Parathyroid adenoma (tissue), 2 donors: Measurements from ENCODE around the gene PCDH9.

ENCODE experiments used
- H2AFZ ChIP-seq: fragments of 300-600 bp; sonication (generic); one replicate; pipeline ENCODE4 v1.7.0; 2017; ENCODE audit warnings: antibody characterized with exemption, mild to moderate bottlenecking
- H3K27ac ChIP-seq: fragments of 300-600 bp; sonication (generic); one replicate; pipeline ENCODE4 v1.7.0; 2017
- H3K27me3 ChIP-seq: fragments of 300-600 bp; sonication (generic); one replicate; pipeline ENCODE4 v1.7.0; 2017; ENCODE audit warnings: low read length; ENCODE audit not compliant: control insufficient read depth, insufficient read depth
- H3K36me3 ChIP-seq: fragments of 300-600 bp; sonication (generic); one replicate; pipeline ENCODE4 v1.7.0; 2017; ENCODE audit warnings: low read length; ENCODE audit not compliant: control insufficient read depth, insufficient read depth
- H3K4me1 ChIP-seq: fragments of 300-600 bp; sonication (generic); one replicate; pipeline ENCODE4 v1.7.0; 2017; ENCODE audit warnings: control low read depth
- H3K4me2 ChIP-seq: fragments of 300-600 bp; sonication (generic); one replicate; pipeline ENCODE4 v1.7.0; 2017; ENCODE audit warnings: low read length
- H3K4me3 ChIP-seq: fragments of 300-600 bp; sonication (generic); one replicate; pipeline ENCODE4 v1.7.0; 2017; ENCODE audit warnings: low read depth, low read length
- H3K79me2 ChIP-seq: fragments of 300-600 bp; sonication (generic); one replicate; pipeline ENCODE4 v1.7.0; 2017; ENCODE audit warnings: control low read depth
- H3K9ac ChIP-seq: fragments of 300-600 bp; sonication (generic); one replicate; pipeline ENCODE4 v1.7.0; 2017; ENCODE audit warnings: mild to moderate bottlenecking
- H3K9me3 ChIP-seq: fragments of 300-600 bp; sonication (generic); one replicate; pipeline ENCODE4 v1.7.0; 2017; ENCODE audit warnings: low read length; ENCODE audit not compliant: control insufficient read depth
- CTCF ChIP-seq: fragments of 300-600 bp; sonication (generic); IDR thresholded peaks from one replicate; pipeline ENCODE4 v1.7.0; 2017; ENCODE audit warnings: antibody characterized with exemption, mild to moderate bottlenecking
- donor health status: primary hyperparathyroidism.

The PCDH9 gene

GRCh38 chr13:66660468-66660813 lies 569.7 kb downstream of the PCDH9 start:
- H3K4me2 ChIP-seq: no peak overlapping the region
- H3K9ac ChIP-seq: no peak overlapping the region
- no peak for TF ChIP-seq CTCF
- H3K4me3 ChIP-seq: no peak overlapping the region
- no peaks in the 10 kb centered on the region for H3K27me3 ChIP-seq
- H2AFZ ChIP-seq: no peak overlapping the region
- no peaks in the 10 kb centered on the region for H3K36me3 ChIP-seq
- no peaks in the 10 kb centered on the region for H3K4me1 ChIP-seq
- H3K27ac ChIP-seq: no peak overlapping the region
- H3K79me2 ChIP-seq: no peaks in the 10 kb centered on the region
- no peaks in the 10 kb centered on the region for H3K9me3 ChIP-seq

- no peak for TF ChIP-seq CTCF
- no peaks in the 10 kb centered on the region for H3K4me1 ChIP-seq
- no peaks in the 10 kb centered on the region for H3K79me2 ChIP-seq
- no peak overlapping the region for H3K27ac ChIP-seq
- no peaks in the 10 kb centered on the region for H3K36me3 ChIP-seq
- no peak overlapping the region for H2AFZ ChIP-seq
- no peak overlapping the region for H3K4me3 ChIP-seq
- no peak overlapping the region for H3K4me2 ChIP-seq
- no peaks in the 10 kb centered on the region for H3K9me3 ChIP-seq
- no peaks in the 10 kb centered on the region for H3K27me3 ChIP-seq
- H3K9ac ChIP-seq: no peak overlapping the region
Observed at GRCh38 chr13:66659701-66660467, 570.3 kb downstream of the PCDH9 start.

- Histone ChIP-seq H3K4me1 (no peaks in the 10 kb centered on the region), H2AFZ (no peak overlapping the region), H3K27ac (no peak overlapping the region), H3K4me2 (no peak overlapping the region), H3K79me2 (no peaks in the 10 kb centered on the region), H3K9me3 (no peaks in the 10 kb centered on the region), H3K27me3 (no peaks in the 10 kb centered on the region), H3K36me3 (no peaks in the 10 kb centered on the region), H3K4me3 (no peak overlapping the region), H3K9ac (no peak overlapping the region)
- TF ChIP-seq CTCF: no peak
Observed at GRCh38 chr13:66659286-66659685, 570.9 kb downstream of the PCDH9 start.

GRCh38 chr13:66657165-66657881 lies 572.8 kb downstream of the PCDH9 start:
- Histone ChIP-seq H3K79me2 (no peaks in the 10 kb centered on the region), H3K4me1 (no peaks in the 10 kb centered on the region), H3K4me3 (no peak overlapping the region), H3K36me3 (no peaks in the 10 kb centered on the region), H3K27ac (no peak overlapping the region), H3K4me2 (no peak overlapping the region), H3K9me3 (no peaks in the 10 kb centered on the region), H3K9ac (no peak overlapping the region), H2AFZ (no peak overlapping the region), H3K27me3 (no peaks in the 10 kb centered on the region)
- TF ChIP-seq CTCF: no peak
